NT2/D1 (cell line): Measurements from ENCODE around the gene MYG1.

Experiments
- SUZ12 ChIP-seq: IDR thresholded peaks from 2 replicates; pipeline ENCODE4 v1.6.1; 2011; ENCODE audit not compliant: insufficient read length, insufficient read depth; ENCODE audit errors: extremely low read depth
- YY1 ChIP-seq: IDR thresholded peaks from 2 replicates; pipeline ENCODE4 v1.6.1; 2011; ENCODE audit not compliant: insufficient read length, insufficient read depth
- ZNF274 ChIP-seq: IDR thresholded peaks from 2 replicates; pipeline ENCODE4 v1.6.1; 2011; ENCODE audit warnings: mild to moderate bottlenecking, low read depth, low read length

DNA sequence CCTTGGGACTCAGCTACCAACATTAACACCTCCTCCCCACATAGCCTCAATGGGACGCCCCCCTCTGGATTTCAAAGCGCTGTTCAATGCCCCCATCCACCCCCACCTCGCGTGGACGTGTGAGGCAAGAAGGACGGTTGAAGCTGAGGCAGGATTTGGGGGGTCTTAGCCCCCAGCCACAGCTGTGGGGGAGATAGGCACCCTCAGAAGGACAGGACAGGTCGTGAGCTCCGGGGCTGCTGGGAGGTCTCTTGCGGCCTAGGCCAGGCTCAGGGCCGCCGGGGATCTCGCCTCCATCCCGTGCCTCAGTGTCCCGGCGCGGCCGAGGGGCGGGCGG is 45.0 kb downstream of the MYG1 start:
- TF ChIP-seq YY1 (no peak), ZNF274 (no peak), SUZ12 (no peak)
